ENCODE data around the gene LIMCH1.

DNA sequence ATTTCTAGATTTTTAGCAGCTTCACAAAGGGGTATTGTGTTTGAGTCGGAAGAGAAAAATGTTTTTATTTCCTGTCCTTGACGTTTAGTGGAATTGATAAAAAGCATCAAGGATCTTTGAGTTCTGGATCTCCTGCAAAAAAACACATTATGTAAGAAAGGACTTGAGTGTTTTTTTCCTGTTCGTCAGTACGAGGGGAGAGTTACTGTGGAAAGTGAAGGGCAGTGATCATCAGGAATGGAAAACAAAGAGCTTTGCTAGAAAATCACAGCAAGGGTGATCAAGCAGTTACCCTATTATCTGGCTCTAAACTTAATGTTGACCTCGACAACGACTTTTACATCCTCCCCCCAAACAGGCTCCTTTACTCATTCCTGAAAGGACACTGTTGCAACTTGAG lies 7.3 kb downstream of the LIMCH1 start:
- no peak for TF ChIP-seq POLR2AphosphoS5 (IDR thresholded peaks at IDR 0.05; ENCODE audit: borderline replicate concordance, low read depth, low read length)
- TF ChIP-seq EZH2 (IDR thresholded peaks at IDR 0.05) = no peak
- no peak for TF ChIP-seq FOXP2 (optimal IDR thresholded peaks at IDR 0.05; ENCODE audit: control extremely low read depth, extremely low read length, insufficient read depth)
